ENCODE measurements around the gene WDR43.

DNA sequence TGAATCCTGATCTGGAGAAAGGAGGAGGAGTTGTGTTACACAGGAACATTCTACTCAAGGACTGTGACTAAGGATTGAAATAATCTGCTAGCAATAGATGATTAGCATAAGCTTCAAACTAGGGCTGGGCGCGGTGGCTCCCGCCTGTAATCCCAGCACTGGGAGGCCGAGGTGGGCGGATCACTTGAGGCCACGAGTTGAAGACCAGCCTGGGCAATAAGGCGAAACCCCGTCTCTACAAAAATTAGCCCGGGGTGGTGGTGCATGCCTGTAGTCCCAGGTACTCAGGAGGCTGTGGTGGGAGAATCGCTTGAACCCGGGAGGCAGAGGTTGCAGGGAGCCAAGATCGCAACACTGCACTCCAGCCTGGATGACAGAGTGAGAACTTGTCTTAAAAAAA, 25.9 kb upstream of the WDR43 start:
- TF ChIP-seq, protein P1, sequence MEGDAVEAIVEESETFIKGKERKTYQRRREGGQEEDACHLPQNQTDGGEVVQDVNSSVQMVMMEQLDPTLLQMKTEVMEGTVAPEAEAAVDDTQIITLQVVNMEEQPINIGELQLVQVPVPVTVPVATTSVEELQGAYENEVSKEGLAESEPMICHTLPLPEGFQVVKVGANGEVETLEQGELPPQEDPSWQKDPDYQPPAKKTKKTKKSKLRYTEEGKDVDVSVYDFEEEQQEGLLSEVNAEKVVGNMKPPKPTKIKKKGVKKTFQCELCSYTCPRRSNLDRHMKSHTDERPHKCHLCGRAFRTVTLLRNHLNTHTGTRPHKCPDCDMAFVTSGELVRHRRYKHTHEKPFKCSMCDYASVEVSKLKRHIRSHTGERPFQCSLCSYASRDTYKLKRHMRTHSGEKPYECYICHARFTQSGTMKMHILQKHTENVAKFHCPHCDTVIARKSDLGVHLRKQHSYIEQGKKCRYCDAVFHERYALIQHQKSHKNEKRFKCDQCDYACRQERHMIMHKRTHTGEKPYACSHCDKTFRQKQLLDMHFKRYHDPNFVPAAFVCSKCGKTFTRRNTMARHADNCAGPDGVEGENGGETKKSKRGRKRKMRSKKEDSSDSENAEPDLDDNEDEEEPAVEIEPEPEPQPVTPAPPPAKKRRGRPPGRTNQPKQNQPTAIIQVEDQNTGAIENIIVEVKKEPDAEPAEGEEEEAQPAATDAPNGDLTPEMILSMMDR (IDR thresholded peaks at IDR 0.05; ENCODE audit: low read depth, low read length, missing input control): no peak
- TF ChIP-seq FOXA2 (IDR thresholded peaks at IDR 0.05) (no peak), TAF1 (conservative IDR thresholded peaks at IDR 0.05) (no peak), JUND (IDR thresholded peaks at IDR 0.05) (no peak), YY1 (IDR thresholded peaks at IDR 0.05) (no peak), HNF4A (conservative IDR thresholded peaks at IDR 0.05) (no peak), RXRA (IDR thresholded peaks at IDR 0.05) (no peak), RAD21 (IDR thresholded peaks at IDR 0.05) (no peak), SP1 (IDR thresholded peaks at IDR 0.05) (no peak)
- TF ChIP-seq, protein P2, sequence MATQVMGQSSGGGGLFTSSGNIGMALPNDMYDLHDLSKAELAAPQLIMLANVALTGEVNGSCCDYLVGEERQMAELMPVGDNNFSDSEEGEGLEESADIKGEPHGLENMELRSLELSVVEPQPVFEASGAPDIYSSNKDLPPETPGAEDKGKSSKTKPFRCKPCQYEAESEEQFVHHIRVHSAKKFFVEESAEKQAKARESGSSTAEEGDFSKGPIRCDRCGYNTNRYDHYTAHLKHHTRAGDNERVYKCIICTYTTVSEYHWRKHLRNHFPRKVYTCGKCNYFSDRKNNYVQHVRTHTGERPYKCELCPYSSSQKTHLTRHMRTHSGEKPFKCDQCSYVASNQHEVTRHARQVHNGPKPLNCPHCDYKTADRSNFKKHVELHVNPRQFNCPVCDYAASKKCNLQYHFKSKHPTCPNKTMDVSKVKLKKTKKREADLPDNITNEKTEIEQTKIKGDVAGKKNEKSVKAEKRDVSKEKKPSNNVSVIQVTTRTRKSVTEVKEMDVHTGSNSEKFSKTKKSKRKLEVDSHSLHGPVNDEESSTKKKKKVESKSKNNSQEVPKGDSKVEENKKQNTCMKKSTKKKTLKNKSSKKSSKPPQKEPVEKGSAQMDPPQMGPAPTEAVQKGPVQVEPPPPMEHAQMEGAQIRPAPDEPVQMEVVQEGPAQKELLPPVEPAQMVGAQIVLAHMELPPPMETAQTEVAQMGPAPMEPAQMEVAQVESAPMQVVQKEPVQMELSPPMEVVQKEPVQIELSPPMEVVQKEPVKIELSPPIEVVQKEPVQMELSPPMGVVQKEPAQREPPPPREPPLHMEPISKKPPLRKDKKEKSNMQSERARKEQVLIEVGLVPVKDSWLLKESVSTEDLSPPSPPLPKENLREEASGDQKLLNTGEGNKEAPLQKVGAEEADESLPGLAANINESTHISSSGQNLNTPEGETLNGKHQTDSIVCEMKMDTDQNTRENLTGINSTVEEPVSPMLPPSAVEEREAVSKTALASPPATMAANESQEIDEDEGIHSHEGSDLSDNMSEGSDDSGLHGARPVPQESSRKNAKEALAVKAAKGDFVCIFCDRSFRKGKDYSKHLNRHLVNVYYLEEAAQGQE (IDR thresholded peaks at IDR 0.05): no peak
- TF ChIP-seq, protein P3, sequence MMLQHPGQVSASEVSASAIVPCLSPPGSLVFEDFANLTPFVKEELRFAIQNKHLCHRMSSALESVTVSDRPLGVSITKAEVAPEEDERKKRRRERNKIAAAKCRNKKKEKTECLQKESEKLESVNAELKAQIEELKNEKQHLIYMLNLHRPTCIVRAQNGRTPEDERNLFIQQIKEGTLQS (IDR thresholded peaks at IDR 0.05): no peak

All from liver (tissue), 3 donors.